ENCODE measurements around the gene SLC16A7. TPM values are rescaled to one million over a fixed set of nuclear protein-coding genes. Genes with fewer than 3 reads are reported as not detected.
A peak's percentile ranks its signal among the peaks of the same experiment; 100 is the strongest.

Gene SLC16A7
- total and polyA plus RNA-seq, 2 experiments from 2014 or later: 15.7 to 49.0 TPM

DNA sequence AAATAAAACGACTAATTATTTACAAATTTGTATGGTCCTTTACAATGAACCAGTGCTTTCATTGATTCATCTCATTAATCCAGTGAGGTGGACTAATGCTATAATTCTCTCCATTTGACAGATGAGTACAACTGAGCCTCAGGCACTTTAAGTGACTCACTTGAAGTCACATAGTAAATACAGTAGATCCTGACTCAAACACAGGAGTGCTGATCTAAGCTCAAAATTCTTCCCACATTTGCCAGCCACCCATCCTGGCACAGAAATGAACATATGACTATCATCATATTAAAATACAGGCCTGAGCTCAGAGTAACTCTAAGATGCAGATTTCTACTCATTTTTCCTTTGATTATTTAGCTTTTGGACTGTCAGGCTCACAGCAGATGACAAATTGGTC is 30.6 kb downstream of the SLC16A7 start:
- Histone ChIP-seq H3K4me2 (ENCODE audit: unreplicated experiment) (no peak overlapping the region), H3K27ac (no peak overlapping the region), H3K4me3 (no peak overlapping the region), H3F3A (ENCODE audit: insufficient read depth) (no peaks in the 10 kb centered on the region), H3K27me3 (replicated peaks; ENCODE audit: insufficient read depth) (no peaks in the 10 kb centered on the region), H3K4me1 (ENCODE audit: insufficient read depth) (no peaks in the 10 kb centered on the region), H4K20me1 (ENCODE audit: insufficient read depth) (no peaks in the 10 kb centered on the region), H3K79me2 (ENCODE audit: insufficient read depth) (peaks cover 25% of the 10 kb centered on the region), H3K36me3 (ENCODE audit: low read depth) (no peaks in the 10 kb centered on the region), H3K9me2 (ENCODE audit: insufficient read depth) (no peaks in the 10 kb centered on the region), H3K9ac (no peak overlapping the region), H3K9me3 (ENCODE audit: low read depth) (no peaks in the 10 kb centered on the region), H2AFZ (no peak overlapping the region)
- WGBS, 2 experiments (ENCODE audit: low coverage in 1 of 2, low lambda C conversion rate in 2 of 2, missing lambda C conversion rate in 2 of 2): 38 to 54% methylated on average over 1 of the region's 1 CpG
- peak; percentile 66 for DNase-seq
- in situ Hi-C loops (cut with MboI): no loop called here
- TF ChIP-seq EZH2 (IDR thresholded peaks at IDR 0.05; ENCODE audit: insufficient read depth, poor library complexity, severe bottlenecking) (no peak), EZH2phosphoT487 (IDR thresholded peaks at IDR 0.05; ENCODE audit: insufficient read depth, low read depth) (no peak)

DNA sequence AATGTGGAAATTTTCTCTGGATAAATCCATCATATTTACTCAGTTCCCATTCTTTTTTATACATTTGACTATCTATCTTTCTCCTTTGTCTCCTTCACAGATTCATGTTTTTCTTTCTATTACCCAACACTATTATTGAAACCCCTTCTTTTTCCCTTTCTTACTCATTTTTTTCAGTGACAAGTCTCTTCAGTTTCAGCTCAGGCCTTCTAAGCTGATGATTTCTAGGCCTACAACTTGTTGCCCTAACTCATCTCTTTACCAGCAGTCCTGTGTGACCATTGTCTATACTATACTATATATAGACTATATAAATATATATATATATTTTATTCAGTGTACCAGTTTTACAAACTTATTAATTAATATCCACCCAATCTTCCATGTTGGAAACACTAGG is 31.8 kb downstream of the SLC16A7 start:
- H3K4me2 ChIP-seq (ENCODE audit: unreplicated experiment): no peak overlapping the region
- TF ChIP-seq EZH2phosphoT487 (IDR thresholded peaks at IDR 0.05; ENCODE audit: insufficient read depth, low read depth) (no peak), EZH2 (IDR thresholded peaks at IDR 0.05; ENCODE audit: insufficient read depth, poor library complexity, severe bottlenecking) (no peak)
- DNase-seq: no peak
- H3K36me3 ChIP-seq (ENCODE audit: low read depth): no peaks in the 10 kb centered on the region
- H3F3A ChIP-seq (ENCODE audit: insufficient read depth): no peaks in the 10 kb centered on the region
- H3K79me2 ChIP-seq (ENCODE audit: insufficient read depth): peaks cover 17% of the 10 kb centered on the region; the same call in 1 of the 2 replicates
- H3K27ac ChIP-seq: no peak overlapping the region
- H3K4me3 ChIP-seq: no peak overlapping the region
- H3K9me2 ChIP-seq (ENCODE audit: insufficient read depth): no peaks in the 10 kb centered on the region
- no peaks in the 10 kb centered on the region for H3K27me3 ChIP-seq (replicated peaks; ENCODE audit: insufficient read depth)
- no peaks in the 10 kb centered on the region for H3K4me1 ChIP-seq (ENCODE audit: insufficient read depth)
- H2AFZ ChIP-seq: no peak overlapping the region
- in situ Hi-C loops (cut with MboI): no loop called here
- H4K20me1 ChIP-seq (ENCODE audit: insufficient read depth): no peaks in the 10 kb centered on the region
- no peak overlapping the region for H3K9ac ChIP-seq
- H3K9me3 ChIP-seq (ENCODE audit: low read depth): no peaks in the 10 kb centered on the region

GRCh38 chr12:59629890-59630289 is 34.1 kb downstream of the SLC16A7 start:
- Histone ChIP-seq H3K9me3 (ENCODE audit: low read depth) (no peaks in the 10 kb centered on the region), H3K27me3 (replicated peaks; ENCODE audit: insufficient read depth) (no peaks in the 10 kb centered on the region), H3K27ac (no peak overlapping the region), H3K4me3 (no peak overlapping the region), H3K79me2 (ENCODE audit: insufficient read depth) (peaks cover 24% of the 10 kb centered on the region; the same call in 1 of the 2 replicates), H4K20me1 (ENCODE audit: insufficient read depth) (no peaks in the 10 kb centered on the region), H3K36me3 (ENCODE audit: low read depth) (no peaks in the 10 kb centered on the region), H3K9ac (no peak overlapping the region), H3K9me2 (ENCODE audit: insufficient read depth) (no peaks in the 10 kb centered on the region), H3K4me2 (ENCODE audit: unreplicated experiment) (no peak overlapping the region), H2AFZ (no peak overlapping the region), H3K4me1 (ENCODE audit: insufficient read depth) (no peaks in the 10 kb centered on the region), H3F3A (ENCODE audit: insufficient read depth) (no peaks in the 10 kb centered on the region)
- in situ Hi-C loops (cut with MboI): no loop called here
- 96 to 99% methylated on average over 3 of the region's 3 CpGs for WGBS, 2 experiments (ENCODE audit: low coverage in 1 of 2, low lambda C conversion rate in 2 of 2, missing lambda C conversion rate in 2 of 2)
- TF ChIP-seq EZH2phosphoT487 (IDR thresholded peaks at IDR 0.05; ENCODE audit: insufficient read depth, low read depth) (no peak), EZH2 (IDR thresholded peaks at IDR 0.05; ENCODE audit: insufficient read depth, poor library complexity, severe bottlenecking) (no peak)
- no peak for DNase-seq

- Histone ChIP-seq H3K4me3 (no peak overlapping the region), H4K20me1 (ENCODE audit: insufficient read depth) (no peaks in the 10 kb centered on the region), H3F3A (ENCODE audit: insufficient read depth) (no peaks in the 10 kb centered on the region), H3K9me2 (ENCODE audit: insufficient read depth) (no peaks in the 10 kb centered on the region), H3K27me3 (replicated peaks; ENCODE audit: insufficient read depth) (no peaks in the 10 kb centered on the region), H3K79me2 (ENCODE audit: insufficient read depth) (peaks cover 33% of the 10 kb centered on the region; the same call in 1 of the 2 replicates), H3K27ac (no peak overlapping the region), H3K9me3 (ENCODE audit: low read depth) (no peaks in the 10 kb centered on the region), H3K4me1 (ENCODE audit: insufficient read depth) (no peaks in the 10 kb centered on the region), H2AFZ (no peak overlapping the region), H3K4me2 (ENCODE audit: unreplicated experiment) (no peak overlapping the region), H3K36me3 (ENCODE audit: low read depth) (no peaks in the 10 kb centered on the region), H3K9ac (no peak overlapping the region)
- in situ Hi-C loops (cut with MboI): no loop called here
- WGBS, 2 experiments (ENCODE audit: low coverage in 1 of 2, low lambda C conversion rate in 2 of 2, missing lambda C conversion rate in 2 of 2): 11 to 19% methylated on average over 1 of the region's 1 CpG
- TF ChIP-seq EZH2phosphoT487 (IDR thresholded peaks at IDR 0.05; ENCODE audit: insufficient read depth, low read depth) (no peak), EZH2 (IDR thresholded peaks at IDR 0.05; ENCODE audit: insufficient read depth, poor library complexity, severe bottlenecking) (no peak)
- DNase-seq: no peak
Observed at GRCh38 chr12:59632408-59632807, 36.6 kb downstream of the SLC16A7 start.

DNA sequence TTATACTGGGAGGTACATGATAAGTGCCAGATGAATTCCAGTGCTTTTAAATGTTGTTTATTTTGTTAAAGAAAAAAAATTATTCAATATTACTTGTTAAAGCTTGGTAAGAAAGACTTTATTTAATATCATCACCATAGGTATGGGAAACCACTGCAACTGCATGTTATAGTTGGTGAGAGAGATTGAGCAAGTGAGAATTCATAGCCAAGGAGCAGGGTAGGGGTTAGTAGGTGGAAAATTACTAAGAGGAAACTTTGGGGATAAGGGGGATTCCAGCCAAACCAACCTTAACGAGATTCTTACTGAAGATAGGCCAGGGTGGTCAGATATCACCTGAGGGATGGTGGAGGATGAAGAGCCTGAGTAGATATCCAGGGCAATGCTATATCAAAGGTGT is 38.4 kb downstream of the SLC16A7 start:
- Histone ChIP-seq H3F3A (ENCODE audit: insufficient read depth) (no peaks in the 10 kb centered on the region), H4K20me1 (ENCODE audit: insufficient read depth) (no peaks in the 10 kb centered on the region), H2AFZ (no peak overlapping the region), H3K4me2 (ENCODE audit: unreplicated experiment) (no peak overlapping the region), H3K27ac (no peak overlapping the region), H3K9ac (no peak overlapping the region), H3K36me3 (ENCODE audit: low read depth) (no peaks in the 10 kb centered on the region), H3K4me1 (ENCODE audit: insufficient read depth) (no peaks in the 10 kb centered on the region), H3K79me2 (ENCODE audit: insufficient read depth) (peaks cover 33% of the 10 kb centered on the region; the same call in 1 of the 2 replicates), H3K4me3 (no peak overlapping the region), H3K27me3 (replicated peaks; ENCODE audit: insufficient read depth) (no peaks in the 10 kb centered on the region), H3K9me2 (ENCODE audit: insufficient read depth) (no peaks in the 10 kb centered on the region), H3K9me3 (ENCODE audit: low read depth) (no peaks in the 10 kb centered on the region)
- TF ChIP-seq EZH2 (IDR thresholded peaks at IDR 0.05; ENCODE audit: insufficient read depth, poor library complexity, severe bottlenecking) (no peak), EZH2phosphoT487 (IDR thresholded peaks at IDR 0.05; ENCODE audit: insufficient read depth, low read depth) (no peak)
- in situ Hi-C loops (cut with MboI): no loop called here
- DNase-seq: no peak
- WGBS, 2 experiments (ENCODE audit: low coverage in 1 of 2, low lambda C conversion rate in 2 of 2, missing lambda C conversion rate in 2 of 2): 97 to 100% methylated on average over 1 of the region's 1 CpG
